Endothelial cell of umbilical vein (primary cell): ENCODE data around the gene ZBTB20. TPM values are rescaled to one million over a fixed set of nuclear protein-coding genes. Genes with fewer than 3 reads are reported as not detected.

Experiments
- BruUV-seq: library from RNA; stranded (reverse); fragments of 400-500 nt; replicated peaks from 2 replicates; lab custom pipeline; 2021; lab: Mats Ljungman, UMichigan
- CTCF ChIA-PET: fragments of 300-600, 350-600 bp; sonication (Branson Sonifier 250); formaldehyde crosslinking; loops from one replicate; lab custom pipeline; 2021; ENCODE audit warnings: antibody characterized with exemption, inconsistent platforms; lab: Charles Lee
- POLR2A ChIA-PET: fragments of 300-600, 350-600 bp; sonication (Branson Sonifier 250); formaldehyde crosslinking; loops from one replicate; lab custom pipeline; 2021; ENCODE audit warnings: antibody characterized with exemption, inconsistent platforms; lab: Charles Lee
- DNase-seq: peaks from one replicate; pipeline ENCODE4 v3.0.0-alpha.2; 2011; ENCODE audit warnings: low read depth, low spot score
- FAIRE-seq: peaks from 2 replicates; lab custom pipeline; 2011; peaks lifted over from hg19 to GRCh38; lab: Jason Lieb, UNC
- H2AFZ ChIP-seq: 2 replicates; pipeline ENCODE4 v1.6.0; 2012; ENCODE audit warnings: low read depth, low read length, control low read depth, inconsistent platforms
- H3K27ac ChIP-seq: 2 replicates; pipeline ENCODE4 v1.5.1; 2011; ENCODE audit warnings: low read depth, mild to moderate bottlenecking, control low read depth, low read length, moderate library complexity; ENCODE audit not compliant: insufficient read depth
- H3K27me3 ChIP-seq, 2 experiments: 2 replicates each; pipeline versions ENCODE4 v1.6.0 to v1.6.1; 2011; ENCODE audit warnings: low read length in 2 of 2, mixed read lengths in 1 of 2; ENCODE audit not compliant: control insufficient read depth in 2 of 2, insufficient read depth in 2 of 2
- H3K36me3 ChIP-seq, 2 experiments: 2 replicates in 1 of 2; 3 replicates in 1 of 2; pipeline ENCODE4 v1.5.1; 2011; ENCODE audit warnings: low read length in 2 of 2, mild to moderate bottlenecking in 1 of 2, moderate library complexity in 1 of 2; ENCODE audit not compliant: control insufficient read depth in 2 of 2, insufficient read depth in 2 of 2; ENCODE audit errors: extremely low read depth in 1 of 2
- H3K4me1 ChIP-seq: 3 replicates; pipeline ENCODE4 v1.5.1; 2011; ENCODE audit warnings: mild to moderate bottlenecking, low read length; ENCODE audit not compliant: control insufficient read depth, insufficient read depth; ENCODE audit errors: extremely low read depth
- H3K4me2 ChIP-seq: 2 replicates; pipeline ENCODE4 v1.6.1; 2011; ENCODE audit warnings: low read length, control low read depth, mixed read lengths; ENCODE audit not compliant: insufficient read depth
- H3K4me3 ChIP-seq, 3 experiments: fragments of 200-600 bp in 1 of 3; sonication (generic), shearing (Covaris generic) in 1 of 3; replicated peaks in 1 of 3; 2 replicates each; pipeline ENCODE4 v1.5.1; 2011 to 2016; ENCODE audit warnings: control low read depth in 3 of 3, low read length in 3 of 3, mild to moderate bottlenecking in 2 of 3, inconsistent platforms in 1 of 3, low read depth in 1 of 3, moderate library complexity in 1 of 3; ENCODE audit not compliant: insufficient read depth in 1 of 3
- H3K79me2 ChIP-seq: 2 replicates; pipeline ENCODE4 v1.6.0; 2012; ENCODE audit warnings: low read length, inconsistent platforms; ENCODE audit not compliant: control insufficient read depth, insufficient read depth
- H3K9ac ChIP-seq: replicated peaks from 2 replicates; pipeline ENCODE3; 2011; ENCODE audit warnings: low read length, control low read depth; ENCODE audit not compliant: insufficient read depth; ENCODE audit errors: extremely low read depth
- H3K9me1 ChIP-seq: replicated peaks from 3 replicates; pipeline ENCODE4 v1.6.0; 2011; ENCODE audit warnings: mild to moderate bottlenecking, low read length; ENCODE audit not compliant: control insufficient read depth, insufficient read depth; ENCODE audit errors: extremely low read depth
- H3K9me3 ChIP-seq: replicated peaks from 2 replicates; pipeline ENCODE4 v1.5.1; 2012; ENCODE audit warnings: low read length, inconsistent platforms; ENCODE audit not compliant: control insufficient read depth, insufficient read depth
- H4K20me1 ChIP-seq: replicated peaks from 2 replicates; pipeline ENCODE3; 2011; ENCODE audit warnings: mild to moderate bottlenecking, low read length; ENCODE audit not compliant: control insufficient read depth, insufficient read depth; ENCODE audit errors: extremely low read depth
- EZH2 ChIP-seq: IDR thresholded peaks from 2 replicates; pipeline ENCODE4 v1.6.1; 2012; ENCODE audit warnings: borderline replicate concordance, low read depth, mild to moderate bottlenecking, moderate library complexity, low read length, inconsistent platforms; ENCODE audit not compliant: severe bottlenecking
- FOS ChIP-seq: IDR thresholded peaks from 2 replicates; pipeline ENCODE4 v1.6.1; 2011; ENCODE audit warnings: mild to moderate bottlenecking, low read length, moderate library complexity, borderline replicate concordance; ENCODE audit not compliant: insufficient read depth
- GATA2 ChIP-seq: IDR thresholded peaks from 2 replicates; pipeline ENCODE4 v1.7.0; 2011; ENCODE audit warnings: low read depth, mild to moderate bottlenecking, moderate library complexity, mixed read lengths, low read length; ENCODE audit not compliant: insufficient read length, insufficient read depth
- JUN ChIP-seq: IDR thresholded peaks from 2 replicates; pipeline ENCODE4 v1.6.1; 2011; ENCODE audit warnings: borderline replicate concordance, low read depth; ENCODE audit not compliant: insufficient read length, insufficient read depth
- MYC ChIP-seq: IDR thresholded peaks from one replicate; pipeline ENCODE4 v1.6.1; 2011; ENCODE audit warnings: mild to moderate bottlenecking, low read depth, low read length
- POLR2A ChIP-seq: IDR thresholded peaks from 2 replicates; pipeline ENCODE4 v1.6.1; 2012; ENCODE audit warnings: low read depth, mild to moderate bottlenecking, control low read depth, low read length
- POLR2AphosphoS5 ChIP-seq: IDR thresholded peaks from 2 replicates; pipeline ENCODE4 v1.6.1; 2012; ENCODE audit warnings: low read depth, mild to moderate bottlenecking, control low read depth, low read length, moderate library complexity; ENCODE audit not compliant: insufficient read depth
- dilution Hi-C: fragments of 300-500 bp; cut with MboI; formaldehyde crosslinking; loops from one replicate; pipeline ENCODE4 v1.15.0; 2019; ENCODE audit warnings: low sequenced_read_pairs; ENCODE audit not compliant: extremely low pct_ligation_motif_present
- intact Hi-C: fragments of 100-400 bp; cut with micrococcal nuclease; formaldehyde crosslinking; loops from one replicate; pipeline ENCODE4 v1.10.0; 2022
- polyA plus RNA-seq, 4 experiments: library from polyadenylated mRNA; depleted of rRNA in 3 of 4; stranded (reverse) in 3 of 4; unstranded in 1 of 4; fragments of >200 nt; gene quantifications; 2 replicates each; pipeline versions ENCODE4 v1.2.1 to v1.2.3, GENCODE V29; 2011 to 2012; ENCODE audit warnings: missing spikeins in 1 of 4
- total RNA-seq: library from RNA; stranded (reverse); gene quantifications from 2 replicates; pipeline ENCODE4 v1.2.3, GENCODE V29; 2021
- TF ChIP-seq, protein P1 (sequence below): IDR thresholded peaks from 2 replicates; pipeline ENCODE4 v1.6.1; 2011; ENCODE audit not compliant: insufficient read depth, insufficient read length
- TF ChIP-seq, protein P2 (sequence below), 2 donors: IDR thresholded peaks; 1 replicate in 1 of 2; 2 replicates in 1 of 2; pipeline ENCODE4 v1.5.1; 2011; ENCODE audit warnings: low read length in 2 of 2, mild to moderate bottlenecking in 2 of 2, moderate library complexity in 2 of 2, control low read depth in 1 of 2, inconsistent platforms in 1 of 2, low read depth in 1 of 2; ENCODE audit not compliant: insufficient read depth in 1 of 2; ENCODE audit errors: extremely low read depth in 1 of 2

The ZBTB20 gene
- total and polyA plus RNA-seq, 2 donors (not counting 3 experiments of a cell fraction or from before 2014, with no cell fraction given) = 2.1 to 20.5 TPM

DNA sequence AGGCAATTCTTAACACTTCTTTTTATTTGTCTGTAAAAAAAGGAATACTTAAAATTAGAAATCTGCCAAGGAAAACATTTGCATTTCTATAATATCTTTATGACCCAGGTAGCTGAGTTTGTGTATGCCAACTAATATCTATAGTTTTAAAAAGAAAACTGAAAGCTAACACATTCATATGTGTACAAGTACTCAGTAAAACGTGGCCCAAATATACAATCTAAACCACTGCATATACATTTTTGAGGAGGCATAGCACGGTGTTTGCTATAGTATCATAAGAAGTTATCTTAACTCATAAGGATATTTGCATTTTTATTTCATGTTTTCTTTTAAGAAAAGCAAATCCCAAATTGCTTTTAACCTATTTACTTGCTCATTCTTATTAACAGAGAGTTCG, 172.7 kb downstream of the ZBTB20 start:
- no peaks in the 10 kb centered on the region for H4K20me1 ChIP-seq
- H3K27me3 ChIP-seq = no peaks in the 10 kb centered on the region
- TF ChIP-seq GATA2 (no peak), JUN (no peak), FOS (no peak), EZH2 (no peak), POLR2A (no peak), POLR2AphosphoS5 (no peak), MYC (no peak)
- TF ChIP-seq, protein P1, sequence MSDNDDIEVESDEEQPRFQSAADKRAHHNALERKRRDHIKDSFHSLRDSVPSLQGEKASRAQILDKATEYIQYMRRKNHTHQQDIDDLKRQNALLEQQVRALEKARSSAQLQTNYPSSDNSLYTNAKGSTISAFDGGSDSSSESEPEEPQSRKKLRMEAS = no peak
- TF ChIP-seq, protein P2, sequence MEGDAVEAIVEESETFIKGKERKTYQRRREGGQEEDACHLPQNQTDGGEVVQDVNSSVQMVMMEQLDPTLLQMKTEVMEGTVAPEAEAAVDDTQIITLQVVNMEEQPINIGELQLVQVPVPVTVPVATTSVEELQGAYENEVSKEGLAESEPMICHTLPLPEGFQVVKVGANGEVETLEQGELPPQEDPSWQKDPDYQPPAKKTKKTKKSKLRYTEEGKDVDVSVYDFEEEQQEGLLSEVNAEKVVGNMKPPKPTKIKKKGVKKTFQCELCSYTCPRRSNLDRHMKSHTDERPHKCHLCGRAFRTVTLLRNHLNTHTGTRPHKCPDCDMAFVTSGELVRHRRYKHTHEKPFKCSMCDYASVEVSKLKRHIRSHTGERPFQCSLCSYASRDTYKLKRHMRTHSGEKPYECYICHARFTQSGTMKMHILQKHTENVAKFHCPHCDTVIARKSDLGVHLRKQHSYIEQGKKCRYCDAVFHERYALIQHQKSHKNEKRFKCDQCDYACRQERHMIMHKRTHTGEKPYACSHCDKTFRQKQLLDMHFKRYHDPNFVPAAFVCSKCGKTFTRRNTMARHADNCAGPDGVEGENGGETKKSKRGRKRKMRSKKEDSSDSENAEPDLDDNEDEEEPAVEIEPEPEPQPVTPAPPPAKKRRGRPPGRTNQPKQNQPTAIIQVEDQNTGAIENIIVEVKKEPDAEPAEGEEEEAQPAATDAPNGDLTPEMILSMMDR (IDR thresholded peaks at IDR 0.05; ENCODE audit: extremely low read depth in 1 of 2, insufficient read depth in 1 of 2, low read depth in 1 of 2, low read length in 2 of 2) = no peak
- no peaks in the 10 kb centered on the region for H3K9me3 ChIP-seq
- no peaks in the 10 kb centered on the region for H3K79me2 ChIP-seq
- no peak overlapping the region for H3K4me3 ChIP-seq
- BruUV-seq = no TSS peak
- FAIRE-seq = no peak
- no peaks in the 10 kb centered on the region for H3K4me1 ChIP-seq
- ChIA-PET CTCF (interaction anchor here (1.1 kb wide), 1 partner anchor 9 kb away, joined by 3 read pairs; no protein-coding TSS in a partner anchor), POLR2A (no interaction called here)
- no peaks in the 10 kb centered on the region for H3K9me1 ChIP-seq
- dilution Hi-C loops (no loop called here), intact Hi-C loops (no loop called here)
- no peak for DNase-seq
- no peak overlapping the region for H3K9ac ChIP-seq
- H2AFZ ChIP-seq = no peak overlapping the region
- H3K27ac ChIP-seq = no peak overlapping the region
- H3K36me3 ChIP-seq = no peaks in the 10 kb centered on the region
- H3K4me2 ChIP-seq = no peak overlapping the region
